DND-41 (cell line): ENCODE measurements around the gene TUBA4A.

Experiments
- ATAC-seq: fragments of 200-7000 bp; cut with Tn5 transposase; 3 replicates; pipeline ENCODE4 v1.9.1; 2021; ENCODE audit warnings: low read depth; ENCODE audit not compliant: insufficient read depth
- DNase-seq: peaks from one replicate; pipeline ENCODE4 v3.0.0-alpha.2; 2020
- H2AFZ ChIP-seq: 2 replicates; pipeline ENCODE4 v1.6.0; 2012; ENCODE audit warnings: low read depth, low read length
- H3K27ac ChIP-seq: 2 replicates; pipeline ENCODE4 v1.5.1; 2012; ENCODE audit warnings: low read length, inconsistent platforms
- H3K27me3 ChIP-seq: fragments of 200-600 bp; sonication (generic); 2 replicates; pipeline ENCODE4 v1.6.0; 2012; ENCODE audit warnings: low read length, mild to moderate bottlenecking, inconsistent platforms; ENCODE audit not compliant: insufficient read depth, poor library complexity
- H3K36me3 ChIP-seq: 2 replicates; pipeline ENCODE4 v1.5.1; 2012; ENCODE audit warnings: low read length, inconsistent platforms; ENCODE audit not compliant: insufficient read depth
- H3K4me1 ChIP-seq: 2 replicates; pipeline ENCODE4 v1.5.1; 2012; ENCODE audit warnings: mild to moderate bottlenecking, low read length; ENCODE audit not compliant: insufficient read depth
- H3K4me2 ChIP-seq: 2 replicates; pipeline ENCODE4 v1.6.0; 2012; ENCODE audit warnings: mild to moderate bottlenecking, moderate library complexity, low read length, inconsistent platforms; ENCODE audit not compliant: insufficient read depth
- H3K4me3 ChIP-seq, 2 experiments: fragments of 200-600 bp in 1 of 2; shearing (Covaris generic) in 1 of 2; 2 replicates each; pipeline ENCODE4 v1.5.1; 2012 to 2016; ENCODE audit warnings: inconsistent platforms in 2 of 2, low read length in 2 of 2, mild to moderate bottlenecking in 2 of 2, low read depth in 1 of 2, moderate library complexity in 1 of 2
- H3K79me2 ChIP-seq: 2 replicates; pipeline ENCODE4 v1.6.0; 2012; ENCODE audit warnings: low read length, inconsistent platforms; ENCODE audit not compliant: insufficient read depth
- H3K9ac ChIP-seq: 2 replicates; pipeline ENCODE4 v1.6.0; 2012; ENCODE audit warnings: low read depth, mild to moderate bottlenecking, inconsistent platforms, low read length, moderate library complexity
- H3K9me3 ChIP-seq: 2 replicates; pipeline ENCODE4 v1.5.1; 2012; ENCODE audit warnings: low read length, moderate library complexity, mild to moderate bottlenecking, inconsistent platforms; ENCODE audit not compliant: insufficient read depth, severe bottlenecking
- H4K20me1 ChIP-seq: 2 replicates; pipeline ENCODE4 v1.6.0; 2012; ENCODE audit warnings: low read length; ENCODE audit not compliant: insufficient read depth
- CTCF ChIP-seq: IDR thresholded peaks from 2 replicates; pipeline ENCODE4 v1.5.1; 2012; ENCODE audit warnings: borderline replicate concordance, low read length, moderate library complexity, mild to moderate bottlenecking; ENCODE audit not compliant: poor library complexity, severe bottlenecking; ENCODE audit errors: extremely low read depth
- EZH2 ChIP-seq: IDR thresholded peaks from 3 replicates; pipeline ENCODE4 v1.6.1; 2012; ENCODE audit warnings: borderline replicate concordance, low read depth, mild to moderate bottlenecking, moderate library complexity, low read length, inconsistent platforms; ENCODE audit not compliant: severe bottlenecking

The TUBA4A gene

GRCh38 chr2:219296631-219297391 is 43.1 kb upstream of the TUBA4A start:
- H3K9me3 ChIP-seq: no peaks in the 10 kb centered on the region
- H3K4me3 ChIP-seq: no peak overlapping the region
- H3K4me1 ChIP-seq: peaks cover 18% of the 10 kb centered on the region
- no peak overlapping the region for H2AFZ ChIP-seq
- H3K36me3 ChIP-seq: no peaks in the 10 kb centered on the region
- no peaks in the 10 kb centered on the region for H3K79me2 ChIP-seq
- ATAC-seq: no peak
- TF ChIP-seq CTCF: no peak
- no peak for TF ChIP-seq EZH2
- peaks cover 35% of the 10 kb centered on the region for H3K27me3 ChIP-seq
- no peak overlapping the region for H3K9ac ChIP-seq
- H3K4me2 ChIP-seq: no peak overlapping the region
- H4K20me1 ChIP-seq: no peaks in the 10 kb centered on the region
- DNase-seq: peak; percentile 28
- no peak overlapping the region for H3K27ac ChIP-seq

GRCh38 chr2:219296142-219296541 is 42.4 kb upstream of the TUBA4A start:
- Histone ChIP-seq H4K20me1 (no peaks in the 10 kb centered on the region), H3K9me3 (no peaks in the 10 kb centered on the region), H3K79me2 (no peaks in the 10 kb centered on the region), H3K36me3 (no peaks in the 10 kb centered on the region), H3K4me1 (peaks cover 18% of the 10 kb centered on the region), H3K27me3 (peaks cover 29% of the 10 kb centered on the region), H3K4me2 (no peak overlapping the region), H2AFZ (no peak overlapping the region), H3K27ac (no peak overlapping the region), H3K4me3 (no peak overlapping the region), H3K9ac (no peak overlapping the region)
- ATAC-seq (no peak), DNase-seq (peak; percentile 2)
- TF ChIP-seq CTCF: no peak
- no peak for TF ChIP-seq EZH2

GRCh38 chr2:219294356-219295351 is 40.9 kb upstream of the TUBA4A start:
- Histone ChIP-seq H2AFZ (peak overlapping the region; percentile 93), H3K4me1 (peaks cover 18% of the 10 kb centered on the region), H3K9ac (peak overlapping the region; percentile 64), H3K27me3 (peaks cover 14% of the 10 kb centered on the region), H3K4me2 (peak overlapping the region; percentile 86), H3K79me2 (no peaks in the 10 kb centered on the region), H3K4me3 (peak overlapping the region; percentile 9 to 61; a peak in 3 of 4 replicates), H3K27ac (peak overlapping the region; percentile 30; the same call in 1 of the 2 replicates), H4K20me1 (no peaks in the 10 kb centered on the region), H3K9me3 (no peaks in the 10 kb centered on the region), H3K36me3 (no peaks in the 10 kb centered on the region)
- DNase-seq: peak; percentile 82
- peak; percentile 85 for ATAC-seq
- TF ChIP-seq EZH2: no peak
- peak; percentile 93 for TF ChIP-seq CTCF
